Measurements from ENCODE around the gene GNB3.

Gene GNB3

DNA sequence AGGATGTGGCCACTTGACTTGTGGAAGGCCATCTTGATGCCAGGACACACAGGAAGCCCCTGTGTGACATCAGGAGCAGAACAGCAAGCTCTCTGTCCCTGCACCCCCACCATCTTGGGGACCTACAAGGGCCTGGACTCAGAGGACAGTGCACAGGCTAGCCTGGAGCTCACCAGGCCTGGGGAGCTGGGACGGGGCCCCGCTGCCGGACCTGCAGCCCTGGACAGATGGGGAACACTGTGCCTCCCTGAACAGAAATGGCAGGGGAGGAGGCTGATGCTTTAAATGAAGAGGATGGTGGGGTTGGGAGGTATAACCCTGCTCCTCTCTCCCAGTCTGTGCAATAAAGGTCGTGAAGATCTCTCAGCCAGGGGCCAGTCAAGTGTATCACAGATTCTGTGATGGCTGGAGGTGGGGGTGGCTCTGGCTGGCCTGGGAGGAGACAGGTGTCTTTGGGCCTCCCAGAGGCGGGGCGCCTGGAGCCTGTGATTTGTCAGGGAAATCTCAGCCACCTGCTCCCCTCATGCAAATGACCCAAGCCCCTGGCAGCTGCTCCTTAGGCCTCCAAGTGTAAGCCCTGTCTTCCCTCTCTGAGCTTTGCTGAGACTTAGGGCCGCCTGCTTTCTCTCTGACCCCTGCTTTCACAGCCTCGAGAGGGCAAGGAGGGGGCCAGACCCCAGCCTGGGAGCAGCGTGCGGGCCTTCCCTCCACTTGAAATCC lies 1.1 kb upstream of the GNB3 start:
- TF ChIP-seq ZFX (IDR thresholded peaks at IDR 0.05; ENCODE audit: borderline replicate concordance) (no peak), CTCF (IDR thresholded peaks at IDR 0.05) (no peak)
- no peak overlapping the region for H3K27ac ChIP-seq

DNA sequence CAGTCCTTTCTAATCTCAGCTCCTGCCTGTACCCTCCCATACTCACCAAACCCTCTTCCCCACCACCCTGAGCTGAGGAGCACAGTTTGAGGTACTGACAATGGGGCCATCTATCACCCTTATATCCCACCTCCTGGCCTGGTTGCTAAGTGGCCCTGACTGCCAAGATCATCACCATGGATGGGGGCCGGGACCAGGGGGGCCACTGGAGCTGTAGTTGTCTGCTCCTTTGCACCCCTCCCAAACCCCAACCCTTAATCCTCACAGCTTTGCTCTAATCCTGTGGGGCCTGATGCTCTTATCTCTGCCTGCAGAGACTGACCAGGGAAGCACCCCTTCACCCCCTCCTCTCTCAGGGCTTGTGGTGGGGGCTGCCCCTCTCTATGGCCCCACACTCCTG lies 395 bp upstream of the GNB3 start:
- TF ChIP-seq CTCF (IDR thresholded peaks at IDR 0.05), result no peak
- no peak overlapping the region for H3K27ac ChIP-seq

- TF ChIP-seq CTCF (IDR thresholded peaks at IDR 0.05) (no peak), ZFX (IDR thresholded peaks at IDR 0.05; ENCODE audit: borderline replicate concordance) (no peak)
- peak overlapping the region; percentile 32; the same call in 1 of the 2 replicates for H3K27ac ChIP-seq
Observed at GRCh38 chr12:6842075-6842474, 1.4 kb downstream of the GNB3 start.

- no peak for TF ChIP-seq ZFX (IDR thresholded peaks at IDR 0.05; ENCODE audit: borderline replicate concordance)
- no peak for TF ChIP-seq CTCF (IDR thresholded peaks at IDR 0.05)
- H3K27ac ChIP-seq, result no peak overlapping the region
Observed at GRCh38 chr12:6843118-6843902, 2.6 kb downstream of the GNB3 start.

DNA sequence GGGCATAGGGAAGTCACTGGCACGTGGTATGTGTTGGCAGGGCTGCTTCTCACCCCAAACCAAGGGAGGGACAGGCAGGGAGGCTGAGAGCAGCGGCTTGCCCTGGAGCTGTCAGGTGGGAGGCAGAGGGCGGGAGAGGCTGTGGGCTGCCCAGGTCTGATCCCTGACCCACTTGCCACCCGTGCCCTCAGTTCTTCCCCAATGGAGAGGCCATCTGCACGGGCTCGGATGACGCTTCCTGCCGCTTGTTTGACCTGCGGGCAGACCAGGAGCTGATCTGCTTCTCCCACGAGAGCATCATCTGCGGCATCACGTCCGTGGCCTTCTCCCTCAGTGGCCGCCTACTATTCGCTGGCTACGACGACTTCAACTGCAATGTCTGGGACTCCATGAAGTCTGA lies 4.7 kb downstream of the GNB3 start:
- H3K27ac ChIP-seq, result no peak overlapping the region
- TF ChIP-seq CTCF (IDR thresholded peaks at IDR 0.05) (no peak), ZFX (IDR thresholded peaks at IDR 0.05; ENCODE audit: borderline replicate concordance) (no peak)

DNA sequence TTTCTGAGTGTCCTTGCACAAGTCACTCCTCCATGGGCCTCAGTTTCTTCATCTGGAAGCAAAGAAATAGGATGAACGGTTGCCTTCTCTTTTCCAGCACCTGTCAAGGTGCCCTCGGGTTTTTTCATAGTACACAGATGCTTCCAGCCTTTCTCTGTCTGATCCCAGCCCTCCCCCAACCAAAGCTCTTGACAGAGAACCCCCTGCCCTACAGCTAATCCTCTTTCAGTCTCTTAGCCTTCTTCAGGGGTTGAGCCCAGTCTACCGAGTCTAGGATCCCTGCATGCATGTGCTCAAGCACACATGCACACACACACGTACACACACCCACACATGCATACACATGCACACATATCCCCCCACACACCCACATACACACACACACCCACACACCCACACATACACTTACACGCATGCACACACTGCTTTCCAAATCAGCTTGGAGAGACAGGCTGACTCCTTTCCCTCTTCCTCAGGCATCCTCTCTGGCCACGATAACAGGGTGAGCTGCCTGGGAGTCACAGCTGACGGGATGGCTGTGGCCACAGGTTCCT lies 5.7 kb downstream of the GNB3 start:
- no peak for TF ChIP-seq CTCF (IDR thresholded peaks at IDR 0.05)
- no peak for TF ChIP-seq ZFX (IDR thresholded peaks at IDR 0.05; ENCODE audit: borderline replicate concordance)

DNA sequence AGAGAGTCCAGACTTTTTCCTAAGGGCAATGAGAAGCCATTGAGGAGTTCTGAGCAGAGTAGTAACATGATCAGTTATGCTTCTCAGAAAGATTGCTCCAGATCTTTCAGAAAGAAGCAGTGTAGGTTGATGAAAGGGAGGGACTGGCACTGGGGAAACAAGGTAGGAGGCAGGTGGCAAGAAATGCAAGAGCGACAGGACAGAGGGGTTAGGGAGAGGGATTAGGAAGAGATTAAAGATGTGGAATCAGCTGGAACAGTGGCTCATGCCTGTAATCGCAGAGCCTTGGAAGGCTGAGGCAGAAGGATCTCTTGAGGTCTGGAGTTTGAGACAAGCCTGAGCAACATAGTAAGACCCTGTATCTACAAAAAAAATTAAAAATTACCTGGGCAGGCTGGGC lies 7.0 kb downstream of the GNB3 start:
- H3K27ac ChIP-seq, result peak overlapping the region; percentile 99
- TF ChIP-seq ZFX (IDR thresholded peaks at IDR 0.05; ENCODE audit: borderline replicate concordance), result no peak
- no peak for TF ChIP-seq CTCF (IDR thresholded peaks at IDR 0.05)

More for the DNA sequence above, 5.7 kb downstream of the GNB3 start:
- peak overlapping the region; percentile 99 for H3K27ac ChIP-seq
